ENCODE measurements around the gene ANKRD55. TPM values are rescaled to one million over a fixed set of nuclear protein-coding genes. Genes with fewer than 3 reads are reported as not detected.

Gene ANKRD55
- total RNA-seq, 1 experiment from 2014 or later, result not detected

- TF ChIP-seq ATF6 (CRISPR knock-in tag; IDR thresholded peaks at IDR 0.05), result no peak
Measured at GRCh38 chr5:56064984-56065383, 168.1 kb downstream of the ANKRD55 start (continued).

- TF ChIP-seq ZNF512 (CRISPR knock-in tag; IDR thresholded peaks at IDR 0.05; ENCODE audit: borderline replicate concordance), result no peak
- no peak for TF ChIP-seq RELA (CRISPR knock-in tag; IDR thresholded peaks at IDR 0.05; ENCODE audit: borderline replicate concordance)
- TF ChIP-seq KAT7 (CRISPR knock-in tag; IDR thresholded peaks at IDR 0.05; ENCODE audit: borderline replicate concordance), result no peak
- TF ChIP-seq ZNF423 (CRISPR knock-in tag; IDR thresholded peaks at IDR 0.05), result no peak
- no peak for TF ChIP-seq SMAD4 (CRISPR knock-in tag; IDR thresholded peaks at IDR 0.05)
- TF ChIP-seq ATF6 (CRISPR knock-in tag; IDR thresholded peaks at IDR 0.05), result no peak
- no peak for TF ChIP-seq JUN (CRISPR knock-in tag; IDR thresholded peaks at IDR 0.05)
- TF ChIP-seq ZNF138 (CRISPR knock-in tag; conservative IDR thresholded peaks at IDR 0.05), result no peak
- TF ChIP-seq TP53 (CRISPR knock-in tag; IDR thresholded peaks at IDR 0.05), result no peak
- POLR2A ChIA-PET, result no interaction called here
- Mint-ChIP-seq H3K27ac (no peak overlapping the region), H3K4me1 (no peaks in the 10 kb centered on the region), H3K36me3 (no peaks in the 10 kb centered on the region), H3K4me3 (no peak overlapping the region), H3K9me3 (peaks cover 10% of the 10 kb centered on the region; the same call in 1 of the 2 replicates), H3K27me3 (ENCODE audit: low read depth) (no peaks in the 10 kb centered on the region)
- DNase-seq (ENCODE audit: low spot score) (no peak), ATAC-seq (no peak)
- CTCF ChIA-PET, result no interaction called here
Measured at GRCh38 chr5:56060276-56061110, 172.6 kb downstream of the ANKRD55 start.

- ChIA-PET CTCF (no interaction called here), POLR2A (no interaction called here)
- H3K27ac Mint-ChIP-seq, result no peak overlapping the region
- H3K27me3 Mint-ChIP-seq (ENCODE audit: low read depth), result no peaks in the 10 kb centered on the region
- H3K36me3 Mint-ChIP-seq, result no peaks in the 10 kb centered on the region
- TF ChIP-seq ZNF263 (CRISPR knock-in tag; IDR thresholded peaks at IDR 0.05; ENCODE audit: low read depth) (no peak), ZNF232 (CRISPR knock-in tag; IDR thresholded peaks at IDR 0.05) (no peak), FOXP1 (CRISPR knock-in tag; IDR thresholded peaks at IDR 0.05; ENCODE audit: borderline replicate concordance) (no peak), ZNF416 (CRISPR knock-in tag; IDR thresholded peaks at IDR 0.05) (no peak), ZNF423 (CRISPR knock-in tag; IDR thresholded peaks at IDR 0.05) (no peak), SOX15 (CRISPR knock-in tag; IDR thresholded peaks at IDR 0.05) (no peak), USF1 (CRISPR knock-in tag; IDR thresholded peaks at IDR 0.05) (no peak), SMAD3 (CRISPR knock-in tag; IDR thresholded peaks at IDR 0.05; ENCODE audit: borderline replicate concordance) (no peak)
- H3K4me1 Mint-ChIP-seq, result no peaks in the 10 kb centered on the region
- ATAC-seq (no peak), DNase-seq (ENCODE audit: low spot score) (no peak)
- H3K9me3 Mint-ChIP-seq, result peaks cover 10% of the 10 kb centered on the region; the same call in 1 of the 2 replicates
- no peak overlapping the region for H3K4me3 Mint-ChIP-seq
Measured at GRCh38 chr5:56059854-56060253, 173.3 kb downstream of the ANKRD55 start.

Measured in WTC11 (cell line).